ENCODE results near the gene NFKBIL1.
A peak's percentile ranks its signal among the peaks of the same experiment; 100 is the strongest.
"Not testable (repeated sequence)": the region's sequence is repeated elsewhere in the genome, so short reads cannot be mapped to it uniquely, and the experiment has no call there.

The NFKBIL1 gene

GRCh38 chr6:31582230-31582643, 34.8 kb downstream of the NFKBIL1 start, which contains the start of gene LTB:
LTB (minus strand) TSS chr6:31582424; CDS start chr6:31582417, 7 bp downstream.
- no peak for DNase-seq

- no peak for DNase-seq
These were observed 38.1 kb downstream of the NFKBIL1 start for GRCh38 chr6:31585491-31585890.

- DNase-seq = no peak
These were observed 38.6 kb downstream of the NFKBIL1 start, which contains the start of gene LST1 for GRCh38 chr6:31586008-31586407. LST1 (plus strand) TSS chr6:31586277; CDS start chr6:31587300, 1,023 bp downstream.

- no peak for DNase-seq
These were observed 39.3 kb downstream of the NFKBIL1 start for GRCh38 chr6:31586599-31587281.

- DNase-seq = no peak
These were observed 40.7 kb downstream of the NFKBIL1 start for GRCh38 chr6:31587791-31588777.

GRCh38 chr6:31588871-31589650, 41.7 kb downstream of the NFKBIL1 start:
- no peak for DNase-seq

- not testable (repeated sequence) for DNase-seq
These were observed 43.3 kb downstream of the NFKBIL1 start for GRCh38 chr6:31590691-31591090.

GRCh38 chr6:31592396-31592771, 45.0 kb downstream of the NFKBIL1 start:
- DNase-seq = no peak

GRCh38 chr6:31597006-31597405, 49.6 kb downstream of the NFKBIL1 start:
- DNase-seq = peak; percentile 19

- DNase-seq = no peak
These were observed 59.9 kb downstream of the NFKBIL1 start for GRCh38 chr6:31607317-31607716.

Data from NCI-H524 treated with DMSO at 0.1 percent for 48 hours (cell line).